NB4 (cell line): Measurements from ENCODE around the gene CUL4A.

Source experiments
- CTCF ChIP-seq: IDR thresholded peaks from one replicate; pipeline ENCODE4 v1.5.1; 2012; ENCODE audit warnings: low read depth, low read length
- POLR2A ChIP-seq: IDR thresholded peaks from 2 replicates; pipeline ENCODE4 v1.6.1; 2011; ENCODE audit warnings: mild to moderate bottlenecking; ENCODE audit not compliant: insufficient read length; ENCODE audit errors: extremely low read depth

GRCh38 chr13:113178070-113178895 is 31.1 kb upstream of the CUL4A start:
- no peak for TF ChIP-seq CTCF
- TF ChIP-seq POLR2A = no peak
